H1 (cell line): ENCODE results near the gene OVCA2. TPM values are rescaled to one million over a fixed set of nuclear protein-coding genes. Genes with fewer than 3 reads are reported as not detected.

Experiments used
- CTCF ChIA-PET: fragments of 300-600 bp; sonication (Branson Sonifier 250); formaldehyde crosslinking; loops from one replicate; lab custom pipeline; 2021; ENCODE audit not compliant: partially characterized antibody; lab: Charles Lee
- POLR2A ChIA-PET: fragments of 300-600 bp; sonication (Branson Sonifier 250); formaldehyde crosslinking; loops from one replicate; lab custom pipeline; 2021; ENCODE audit warnings: inconsistent platforms; ENCODE audit not compliant: partially characterized antibody; lab: Charles Lee
- DNase-seq, 2 experiments: peaks; one replicate each; pipeline versions ENCODE4 v3.0.0 to v3.0.0-alpha.2; 2010 to 2022; ENCODE audit warnings: low spot score in 2 of 2, low read depth in 1 of 2, mixed read lengths in 1 of 2
- FAIRE-seq: peaks from 2 replicates; lab custom pipeline; 2011; peaks lifted over from hg19 to GRCh38; lab: Jason Lieb, UNC
- H2AFZ ChIP-seq: 2 replicates; pipeline ENCODE4 v1.8.1; 2012; ENCODE audit warnings: low read length, inconsistent platforms
- H2AK5ac ChIP-seq: 2 replicates; pipeline ENCODE4 v1.6.1; 2013; ENCODE audit warnings: low read depth, low read length
- H2BK120ac ChIP-seq: replicated peaks from 2 replicates; pipeline ENCODE3; 2013; ENCODE audit warnings: low read depth, low read length, inconsistent platforms
- H2BK12ac ChIP-seq: 2 replicates; pipeline ENCODE4 v1.6.1; 2013; ENCODE audit warnings: low read depth, low read length
- H2BK15ac ChIP-seq: 2 replicates; pipeline ENCODE4 v1.6.1; 2013; ENCODE audit warnings: low read length
- H2BK20ac ChIP-seq: 2 replicates; pipeline ENCODE4 v1.6.1; 2013; ENCODE audit warnings: low read length
- H2BK5ac ChIP-seq: 2 replicates; pipeline ENCODE4 v1.6.1; 2013; ENCODE audit warnings: low read depth, low read length
- H3K14ac ChIP-seq: 2 replicates; pipeline ENCODE4 v1.6.1; 2013; ENCODE audit warnings: inconsistent platforms; ENCODE audit not compliant: insufficient read length
- H3K18ac ChIP-seq: 2 replicates; pipeline ENCODE4 v1.6.1; 2013; ENCODE audit warnings: low read length; ENCODE audit errors: extremely low read depth
- H3K23ac ChIP-seq: 2 replicates; pipeline ENCODE4 v1.6.1; 2013; ENCODE audit warnings: inconsistent platforms; ENCODE audit not compliant: insufficient read length
- H3K23me2 ChIP-seq: 2 replicates; pipeline ENCODE4 v1.6.1; 2013; ENCODE audit warnings: low read depth, low read length
- H3K27ac ChIP-seq: 2 replicates; pipeline ENCODE4 v1.6.1; 2011; ENCODE audit warnings: low read depth, low read length, inconsistent platforms
- H3K27me3 ChIP-seq, 4 experiments: replicated peaks in 1 of 4; 1 replicate in 1 of 4; 2 replicates in 3 of 4; pipeline versions ENCODE4 v1.6.1 to v1.8.1; 2011 to 2013; ENCODE audit warnings: low read length in 3 of 4, mild to moderate bottlenecking in 3 of 4, inconsistent platforms in 2 of 4, mixed read lengths in 2 of 4, moderate library complexity in 1 of 4; ENCODE audit not compliant: control insufficient read depth in 3 of 4, insufficient read depth in 3 of 4; ENCODE audit errors: extremely low read depth in 1 of 4
- H3K36me3 ChIP-seq, 4 experiments: 2 replicates each; pipeline versions ENCODE4 v1.6.1 to v1.8.1; 2011 to 2013; ENCODE audit warnings: mild to moderate bottlenecking in 4 of 4, low read length in 3 of 4, moderate library complexity in 2 of 4, control low read depth in 1 of 4, inconsistent platforms in 1 of 4; ENCODE audit not compliant: insufficient read depth in 4 of 4, control insufficient read depth in 2 of 4
- H3K4ac ChIP-seq: replicated peaks from 2 replicates; pipeline ENCODE3; 2013; ENCODE audit warnings: low read length, low read depth, mixed read lengths, inconsistent platforms; ENCODE audit not compliant: insufficient read length
- H3K4me1 ChIP-seq, 4 experiments: replicated peaks in 1 of 4; 1 replicate in 1 of 4; 2 replicates in 3 of 4; pipeline versions ENCODE4 v1.6.1 to v1.8.1; 2011 to 2013; ENCODE audit warnings: low read length in 3 of 4, inconsistent platforms in 2 of 4, mixed read lengths in 1 of 4; ENCODE audit not compliant: insufficient read depth in 4 of 4, control insufficient read depth in 3 of 4
- H3K4me2 ChIP-seq, 2 experiments: 2 replicates each; pipeline versions ENCODE4 v1.6.1 to v1.8.1; 2011 to 2013; ENCODE audit warnings: low read depth in 2 of 2, low read length in 2 of 2, control low read depth in 1 of 2, inconsistent platforms in 1 of 2, mild to moderate bottlenecking in 1 of 2; ENCODE audit not compliant: insufficient read depth in 1 of 2
- H3K4me3 ChIP-seq, 4 experiments: fragments of 200-600, 300-600 bp in 1 of 4; sonication (generic), shearing (Covaris generic), sonication (Bioruptor Twin) in 1 of 4; 2 replicates each; pipeline versions ENCODE4 v1.5.1 to v1.8.1; 2011 to 2016; ENCODE audit warnings: low read length in 4 of 4, low read depth in 3 of 4, control low read depth in 2 of 4, inconsistent platforms in 2 of 4, mild to moderate bottlenecking in 2 of 4, mixed read lengths in 1 of 4, moderate library complexity in 1 of 4; ENCODE audit not compliant: insufficient read depth in 2 of 4; ENCODE audit errors: extremely low read depth in 1 of 4
- H3K56ac ChIP-seq: replicated peaks from 2 replicates; pipeline ENCODE3; 2013; ENCODE audit warnings: low read depth, mild to moderate bottlenecking, mixed read lengths, low read length, inconsistent platforms; ENCODE audit not compliant: insufficient read length
- H3K79me1 ChIP-seq: 2 replicates; pipeline ENCODE4 v1.6.1; 2013; ENCODE audit warnings: low read depth, low read length, control low read depth
- H3K79me2 ChIP-seq, 2 experiments: 2 replicates each; pipeline versions ENCODE4 v1.6.1 to v1.8.1; 2012 to 2013; ENCODE audit warnings: low read length in 2 of 2, mild to moderate bottlenecking in 2 of 2, inconsistent platforms in 1 of 2; ENCODE audit not compliant: insufficient read depth in 2 of 2, control insufficient read depth in 1 of 2
- H3K9ac ChIP-seq, 4 experiments: replicated peaks in 1 of 4; 1 replicate in 1 of 4; 2 replicates in 3 of 4; pipeline versions ENCODE4 v1.6.1 to v1.8.1; 2011 to 2013; ENCODE audit warnings: low read depth in 3 of 4, low read length in 3 of 4, control low read depth in 2 of 4, mild to moderate bottlenecking in 2 of 4, moderate library complexity in 2 of 4, inconsistent platforms in 1 of 4; ENCODE audit errors: extremely low read depth in 1 of 4
- H3K9me3 ChIP-seq, 2 experiments: 2 replicates each; pipeline versions ENCODE4 v1.6.1 to v1.8.1; 2012 to 2013; ENCODE audit warnings: mild to moderate bottlenecking in 2 of 2, moderate library complexity in 2 of 2, control low read depth in 1 of 2, inconsistent platforms in 1 of 2, low read depth in 1 of 2, low read length in 1 of 2, mixed read lengths in 1 of 2; ENCODE audit not compliant: insufficient read depth in 2 of 2
- H4K20me1 ChIP-seq, 2 experiments: replicated peaks in 1 of 2; 2 replicates each; pipeline versions ENCODE3 to v1.8.1; 2011 to 2013; ENCODE audit warnings: inconsistent platforms in 2 of 2, low read length in 2 of 2, mild to moderate bottlenecking in 1 of 2; ENCODE audit not compliant: insufficient read depth in 2 of 2, control insufficient read depth in 1 of 2
- H4K5ac ChIP-seq: 2 replicates; pipeline ENCODE4 v1.6.1; 2013; ENCODE audit warnings: low read length, low read depth, mixed read lengths, inconsistent platforms; ENCODE audit not compliant: insufficient read length
- H4K8ac ChIP-seq: 2 replicates; pipeline ENCODE4 v1.8.0; 2013; ENCODE audit warnings: mild to moderate bottlenecking, moderate library complexity, low read length, inconsistent platforms; ENCODE audit not compliant: insufficient read depth; ENCODE audit errors: extremely low read depth
- H4K91ac ChIP-seq: replicated peaks from 2 replicates; pipeline ENCODE3; 2013; ENCODE audit warnings: low read length, mixed read lengths, inconsistent platforms; ENCODE audit not compliant: insufficient read length
- E2F6 ChIP-seq: IDR thresholded peaks from 2 replicates; pipeline ENCODE4 v1.6.1; 2012; ENCODE audit warnings: inconsistent platforms
- POLR2AphosphoS5 ChIP-seq: IDR thresholded peaks from 2 replicates; pipeline ENCODE4 v1.6.1; 2011; ENCODE audit warnings: low read depth, low read length
- RBBP5 ChIP-seq: IDR thresholded peaks from 2 replicates; pipeline ENCODE4 v1.7.1; 2012; ENCODE audit warnings: low read depth, mild to moderate bottlenecking, inconsistent platforms, low read length, moderate library complexity, borderline replicate concordance
- SIN3A ChIP-seq, 2 experiments: IDR thresholded peaks in 1 of 2; conservative IDR thresholded peaks in 1 of 2; 2 replicates each; pipeline ENCODE4 v1.6.1; 2011 to 2012; ENCODE audit warnings: low read length in 2 of 2, improper control_type of control experiment in 1 of 2, low read depth in 1 of 2, mild to moderate bottlenecking in 1 of 2
- SIX5 ChIP-seq: IDR thresholded peaks from 2 replicates; pipeline ENCODE4 v1.6.1; 2011; ENCODE audit warnings: mild to moderate bottlenecking, low read depth, low read length
- TAF7 ChIP-seq: optimal IDR thresholded peaks from 2 replicates; pipeline ENCODE3; 2011; ENCODE audit warnings: low read depth, mild to moderate bottlenecking, inconsistent platforms, low read length, moderate library complexity, borderline replicate concordance
- WGBS, 2 experiments: shearing (Covaris generic) in 1 of 2; methylation state at CpG; one replicate each; pipeline versions ENCODE4 v1.1.6 to v1.1.7; 2013 to 2015; ENCODE audit warnings: low lambda C conversion rate in 2 of 2, mixed read lengths in 2 of 2, inconsistent platforms in 1 of 2, low coverage in 1 of 2, missing lambda C conversion rate in 1 of 2; ENCODE audit not compliant: insufficient replicate concordance in 2 of 2, insufficient coverage in 1 of 2, insufficient read length in 1 of 2; ENCODE audit errors: extremely low coverage in 1 of 2, missing lambda C conversion rate in 1 of 2; 5-methylcytosine and 5-hydroxymethylcytosine counted together
- polyA plus RNA-seq, 7 experiments: library from polyadenylated mRNA; depleted of rRNA in 3 of 7; stranded (reverse) in 5 of 7; unstranded in 2 of 7; fragments of >200 nt in 5 of 7; fragments of 200-250 nt in 2 of 7; gene quantifications; 1 replicate in 5 of 7; 2 replicates in 1 of 7; 4 replicates in 1 of 7; pipeline versions ENCODE4 v1.2.1 to v1.2.3, GENCODE V29; 2011 to 2013; ENCODE audit warnings: missing spikeins in 2 of 7, mixed read lengths in 2 of 7
- total RNA-seq: library from RNA; stranded (reverse); fragmentation: NEBNext Ultra II Directional; extraction: Animal tissue kit (Norgen Biotek cat#: 25700); gene quantifications from 2 replicates; pipeline ENCODE4 v1.2.1, GENCODE V29; 2021
- TF ChIP-seq, protein P1 (sequence below), 3 experiments: IDR thresholded peaks; 1 replicate in 2 of 3; 2 replicates in 1 of 3; pipeline versions ENCODE4 v1.5.1 to v1.6.1; 2011; ENCODE audit warnings: low read length in 3 of 3, mild to moderate bottlenecking in 3 of 3, inconsistent platforms in 2 of 3, low read depth in 1 of 3, moderate library complexity in 1 of 3; ENCODE audit not compliant: insufficient read depth in 1 of 3; ENCODE audit errors: control extremely low read depth in 1 of 3
- TF ChIP-seq, protein P2 (sequence below): IDR thresholded peaks from 2 replicates; pipeline ENCODE4 v1.6.1; 2012; ENCODE audit warnings: inconsistent platforms

OVCA2 gene
- total and polyA plus RNA-seq, 2 of the 8 experiments (the other 6 are each of a cell fraction or from before 2014, with no cell fraction given): 15.3 to 37.0 TPM

DNA sequence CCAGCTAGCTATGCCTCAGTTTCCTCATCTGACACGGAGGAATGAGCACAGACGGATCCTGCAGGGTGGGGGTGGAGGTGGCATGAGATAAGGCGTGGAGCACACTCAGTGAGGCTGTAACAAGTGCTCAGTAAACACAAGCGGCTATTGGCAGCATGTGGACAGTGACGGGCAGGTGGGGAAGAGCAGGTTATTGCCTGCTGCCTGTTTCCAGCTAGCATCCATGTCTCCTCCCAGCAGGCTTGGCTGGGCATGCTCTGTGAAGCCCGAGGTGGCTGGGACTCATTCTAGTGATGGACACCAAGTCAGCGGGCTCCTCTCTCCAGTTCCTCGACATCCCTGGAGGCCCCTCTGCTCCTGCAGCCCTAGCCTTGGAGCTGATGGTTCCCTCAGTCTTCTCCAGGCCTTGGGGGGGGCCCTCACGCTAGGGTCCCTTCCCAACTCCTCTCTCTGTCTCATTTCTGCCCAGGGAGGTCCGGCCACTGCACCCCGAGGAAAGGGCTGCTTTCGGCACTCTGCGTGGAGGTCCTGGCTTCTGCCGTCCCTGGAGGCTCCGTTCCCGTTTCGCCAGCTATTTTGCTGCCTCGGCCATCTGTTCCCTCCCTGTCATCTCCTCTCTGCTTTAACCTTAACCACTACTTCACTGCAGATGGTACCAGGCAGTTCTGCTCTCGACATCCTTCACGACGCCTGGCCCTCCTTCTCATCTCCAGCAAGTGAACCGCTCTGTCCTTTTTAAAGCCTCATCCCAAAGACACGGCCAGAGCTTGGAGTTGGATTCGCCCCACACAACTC, 22.9 kb upstream of the OVCA2 start:
- FAIRE-seq: no peak
- no peak overlapping the region for H3K4me2 ChIP-seq
- TF ChIP-seq TAF7 (no peak), POLR2AphosphoS5 (no peak), RBBP5 (no peak), SIN3A (conservative IDR thresholded peaks at IDR 0.05 in 1 of 2, IDR thresholded peaks at IDR 0.05 in 1 of 2; ENCODE audit: low read depth in 1 of 2, low read length in 2 of 2) (no peak), SIX5 (no peak), E2F6 (no peak)
- TF ChIP-seq, protein P1, sequence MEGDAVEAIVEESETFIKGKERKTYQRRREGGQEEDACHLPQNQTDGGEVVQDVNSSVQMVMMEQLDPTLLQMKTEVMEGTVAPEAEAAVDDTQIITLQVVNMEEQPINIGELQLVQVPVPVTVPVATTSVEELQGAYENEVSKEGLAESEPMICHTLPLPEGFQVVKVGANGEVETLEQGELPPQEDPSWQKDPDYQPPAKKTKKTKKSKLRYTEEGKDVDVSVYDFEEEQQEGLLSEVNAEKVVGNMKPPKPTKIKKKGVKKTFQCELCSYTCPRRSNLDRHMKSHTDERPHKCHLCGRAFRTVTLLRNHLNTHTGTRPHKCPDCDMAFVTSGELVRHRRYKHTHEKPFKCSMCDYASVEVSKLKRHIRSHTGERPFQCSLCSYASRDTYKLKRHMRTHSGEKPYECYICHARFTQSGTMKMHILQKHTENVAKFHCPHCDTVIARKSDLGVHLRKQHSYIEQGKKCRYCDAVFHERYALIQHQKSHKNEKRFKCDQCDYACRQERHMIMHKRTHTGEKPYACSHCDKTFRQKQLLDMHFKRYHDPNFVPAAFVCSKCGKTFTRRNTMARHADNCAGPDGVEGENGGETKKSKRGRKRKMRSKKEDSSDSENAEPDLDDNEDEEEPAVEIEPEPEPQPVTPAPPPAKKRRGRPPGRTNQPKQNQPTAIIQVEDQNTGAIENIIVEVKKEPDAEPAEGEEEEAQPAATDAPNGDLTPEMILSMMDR (IDR thresholded peaks at IDR 0.05; ENCODE audit: control extremely low read depth in 1 of 3, insufficient read depth in 1 of 3, low read depth in 1 of 3, low read length in 3 of 3): no peak
- TF ChIP-seq, protein P2, sequence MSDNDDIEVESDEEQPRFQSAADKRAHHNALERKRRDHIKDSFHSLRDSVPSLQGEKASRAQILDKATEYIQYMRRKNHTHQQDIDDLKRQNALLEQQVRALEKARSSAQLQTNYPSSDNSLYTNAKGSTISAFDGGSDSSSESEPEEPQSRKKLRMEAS: no peak

More for the DNA sequence above, 22.9 kb upstream of the OVCA2 start:
- H4K20me1 ChIP-seq: peaks cover 0 to 2% of the 10 kb centered on the region in 2 experiments
- H3K18ac ChIP-seq: no peak overlapping the region
- H3K23ac ChIP-seq: no peak overlapping the region
- WGBS, 2 experiments: 85% methylated on average over 23 of the region's 24 CpGs; no CpG with 5 or more reads in 1 of the 2 experiments
- H3K14ac ChIP-seq: no peak overlapping the region
- H2AFZ ChIP-seq: no peak overlapping the region
- no peaks in the 10 kb centered on the region for H3K79me1 ChIP-seq
- H3K79me2 ChIP-seq: no peaks in the 10 kb centered on the region
- no peak overlapping the region for H4K91ac ChIP-seq
- no peak for DNase-seq
- no peak overlapping the region for H3K9ac ChIP-seq
- no peak overlapping the region for H2BK5ac ChIP-seq
- H3K23me2 ChIP-seq: peaks cover under 1% of the 10 kb centered on the region; the same call in 1 of the 2 replicates
- no peak overlapping the region for H2BK20ac ChIP-seq
- no peak overlapping the region for H3K4ac ChIP-seq
- no peak overlapping the region for H4K5ac ChIP-seq
- CTCF ChIA-PET: interaction anchor here (1.0 to 1.9 kb wide), 7 partner anchors 10 to 154 kb away, joined by 3 to 6 read pairs (median 4); no protein-coding TSS in a partner anchor
- H3K4me3 ChIP-seq: no peak overlapping the region
- no peak overlapping the region for H2AK5ac ChIP-seq
- peaks cover 0 to 6% (median 3%) of the 10 kb centered on the region in 4 experiments; a peak in 6 of 7 replicates for H3K4me1 ChIP-seq
- H2BK15ac ChIP-seq: no peak overlapping the region
- H2BK120ac ChIP-seq: no peak overlapping the region
- H3K9me3 ChIP-seq: no peaks in the 10 kb centered on the region
- no peak overlapping the region for H4K8ac ChIP-seq
- H3K56ac ChIP-seq: no peak overlapping the region
- POLR2A ChIA-PET: interaction anchor here (0.6 to 1.0 kb wide), 4 partner anchors 8 to 601 kb away, joined by 3 to 5 read pairs (median 3); no protein-coding TSS in a partner anchor
- H3K27me3 ChIP-seq: peaks cover 14 to 52% (median 45%) of the 10 kb centered on the region in 4 experiments
- H2BK12ac ChIP-seq: no peak overlapping the region
- no peak overlapping the region for H3K27ac ChIP-seq
- H3K36me3 ChIP-seq: no peaks in the 10 kb centered on the region
